ENCODE results near the gene HAPLN2. TPM values are rescaled to one million over a fixed set of nuclear protein-coding genes. Genes with fewer than 3 reads are reported as not detected.

HAPLN2 gene
- total RNA-seq, 1 experiment from 2014 or later: 1.2 TPM

GRCh38 chr1:156647351-156647750, 28.1 kb downstream of the HAPLN2 start:
- TF ChIP-seq ZNF532 (CRISPR knock-in tag; IDR thresholded peaks at IDR 0.05; ENCODE audit: borderline replicate concordance): no peak
- TF ChIP-seq CDX4 (CRISPR knock-in tag; IDR thresholded peaks at IDR 0.05; ENCODE audit: borderline replicate concordance): no peak
- no peak for TF ChIP-seq TP53 (CRISPR knock-in tag; IDR thresholded peaks at IDR 0.05)
- no peak for TF ChIP-seq EMX1 (CRISPR knock-in tag; IDR thresholded peaks at IDR 0.05)
- no peak for TF ChIP-seq AFF4 (CRISPR knock-in tag; IDR thresholded peaks at IDR 0.05; ENCODE audit: borderline replicate concordance)
- TF ChIP-seq PRRX2 (CRISPR knock-in tag; IDR thresholded peaks at IDR 0.05): no peak
- no peak for TF ChIP-seq NR2C2 (CRISPR knock-in tag; IDR thresholded peaks at IDR 0.05)
- no peak for TF ChIP-seq GRHL2 (CRISPR knock-in tag; IDR thresholded peaks at IDR 0.05; ENCODE audit: insufficient replicate concordance, severe bottlenecking)
- no peak for TF ChIP-seq ZNF396 (CRISPR knock-in tag; IDR thresholded peaks at IDR 0.05; ENCODE audit: borderline replicate concordance)
- no peak for TF ChIP-seq ATF3 (CRISPR knock-in tag; conservative IDR thresholded peaks at IDR 0.05)
- TF ChIP-seq TEAD4 (CRISPR knock-in tag; IDR thresholded peaks at IDR 0.05): no peak
- no peak for TF ChIP-seq TCF7 (CRISPR knock-in tag; IDR thresholded peaks at IDR 0.05; ENCODE audit: low read depth)
- Mint-ChIP-seq H3K9me3 (no peaks in the 10 kb centered on the region), H3K36me3 (no peaks in the 10 kb centered on the region), H3K4me1 (peaks cover 18% of the 10 kb centered on the region), H3K27ac (no peak overlapping the region), H3K4me3 (no peak overlapping the region), H3K27me3 (ENCODE audit: low read depth) (peaks cover 98% of the 10 kb centered on the region)
- no peak for DNase-seq (ENCODE audit: low spot score)
- ATAC-seq: no peak
- CTCF ChIA-PET: interaction anchor here (1.0 to 12.1 kb wide), 4 partner anchors 12 to 79 kb away, joined by 3 to 180 read pairs (median 24); no protein-coding TSS in a partner anchor
- POLR2A ChIA-PET: no interaction called here

- H3K27ac Mint-ChIP-seq: no peak overlapping the region
- H3K36me3 Mint-ChIP-seq: no peaks in the 10 kb centered on the region
- no peak for DNase-seq (ENCODE audit: low spot score)
- peaks cover 9% of the 10 kb centered on the region; the same call in 1 of the 2 replicates for H3K4me1 Mint-ChIP-seq
- ChIA-PET POLR2A (no interaction called here), CTCF (interaction anchor here (0.7 to 6.2 kb wide), 13 partner anchors 9 to 212 kb away, joined by 3 to 74 read pairs (median 7); partner anchors contain the start of genes HAPLN2, NES and NTRK1)
- no peak for ATAC-seq
- H3K4me3 Mint-ChIP-seq: no peak overlapping the region
- H3K27me3 Mint-ChIP-seq (ENCODE audit: low read depth): peaks cover 95% of the 10 kb centered on the region
- H3K9me3 Mint-ChIP-seq: no peaks in the 10 kb centered on the region
- no peak for TF ChIP-seq ATF6 (CRISPR knock-in tag; IDR thresholded peaks at IDR 0.05)
- TF ChIP-seq ZNF425 (CRISPR knock-in tag; conservative IDR thresholded peaks at IDR 0.05): no peak
- no peak for TF ChIP-seq RELA (CRISPR knock-in tag; IDR thresholded peaks at IDR 0.05; ENCODE audit: borderline replicate concordance)
- TF ChIP-seq ELF4 (CRISPR knock-in tag; IDR thresholded peaks at IDR 0.05; ENCODE audit: low read depth): no peak
- no peak for TF ChIP-seq ATF2 (CRISPR knock-in tag; IDR thresholded peaks at IDR 0.05; ENCODE audit: borderline replicate concordance, low read depth)
- no peak for TF ChIP-seq USF2 (CRISPR knock-in tag; IDR thresholded peaks at IDR 0.05)
- no peak for TF ChIP-seq ZNF317 (CRISPR knock-in tag; IDR thresholded peaks at IDR 0.05; ENCODE audit: borderline replicate concordance, low read depth)
Measured at GRCh38 chr1:156648496-156648895, 29.3 kb downstream of the HAPLN2 start.
